Lower leg skin (tissue), 4 donors: Measurements from ENCODE around the gene ZNF679. TPM values are rescaled to one million over a fixed set of nuclear protein-coding genes. Genes with fewer than 3 reads are reported as not detected.
"Not testable (repeated sequence)": the region's sequence is repeated elsewhere in the genome, so short reads cannot be mapped to it uniquely, and the experiment has no call there.

Source experiments
- DNase-seq, 2 donors: peaks; one replicate each; pipeline ENCODE4 v3.0.0-alpha.2; 2019; ENCODE audit warnings: low spot score in 2 of 2
- H3K4me3 ChIP-seq: fragments of 200-600 bp; sonication (generic); 2 replicates; pipeline ENCODE4 v1.5.1; 2017; ENCODE audit warnings: mild to moderate bottlenecking, low read depth; ENCODE audit not compliant: poor library complexity, severe bottlenecking
- CTCF ChIP-seq, 3 donors: fragments of 450-650 bp; IDR thresholded peaks; one replicate each; pipeline ENCODE4 v1.5.1; 2016; ENCODE audit warnings: antibody characterized with exemption in 3 of 3, mild to moderate bottlenecking in 3 of 3, moderate library complexity in 2 of 3
- POLR2A ChIP-seq, 2 donors: fragments of 450-650 bp; IDR thresholded peaks; one replicate each; pipeline ENCODE4 v1.6.1; 2016 to 2017; ENCODE audit warnings: antibody characterized with exemption in 2 of 2, mild to moderate bottlenecking in 1 of 2, moderate library complexity in 1 of 2
- WGBS, 2 donors: methylation state at CpG; one replicate each; pipeline ENCODE4 v1.1.5; 2018; 5-methylcytosine and 5-hydroxymethylcytosine counted together
- intact Hi-C: fragments of 100-400 bp; cut with DNase I; formaldehyde crosslinking; loops from one replicate; pipeline ENCODE4 v1.15.0; 2023; ENCODE audit warnings: low total_unique reads
- total RNA-seq, 4 donors: library from RNA; depleted of rRNA; stranded (reverse); fragments of >200 nt; gene quantifications; one replicate each; pipeline ENCODE4 v1.1.0, GENCODE V29; 2016

Gene ZNF679
- total RNA-seq, 4 donors from 2014 or later, result not detected

GRCh38 chr7:64307254-64308015 is 79.2 kb downstream of the ZNF679 start:
- intact Hi-C loops, result no loop called here
- peak; percentile 94 to 98 for DNase-seq
- WGBS, 2 donors, result 4% methylated on average over 27 to 32 of the region's 33 CpGs
- peak overlapping the region; percentile 42 for H3K4me3 ChIP-seq
- TF ChIP-seq CTCF (IDR thresholded peaks at IDR 0.05) (no peak), POLR2A (IDR thresholded peaks at IDR 0.05) (no peak)

GRCh38 chr7:64308016-64308270 is 79.7 kb downstream of the ZNF679 start:
- DNase-seq, result no peak
- TF ChIP-seq POLR2A (IDR thresholded peaks at IDR 0.05), result no peak
- no peak for TF ChIP-seq CTCF (IDR thresholded peaks at IDR 0.05)
- intact Hi-C loops, result no loop called here
- 57 to 62% methylated on average over 7 of the region's 7 CpGs for WGBS, 2 donors
- no peak overlapping the region for H3K4me3 ChIP-seq

- WGBS, 2 donors, result 71 to 91% methylated on average over 3 of the region's 3 CpGs
- no peak for DNase-seq
- no peak overlapping the region for H3K4me3 ChIP-seq
- TF ChIP-seq POLR2A (IDR thresholded peaks at IDR 0.05), result no peak
- TF ChIP-seq CTCF (IDR thresholded peaks at IDR 0.05), result no peak
- intact Hi-C loops, result no loop called here
Measured at GRCh38 chr7:64310426-64310825, 82.2 kb downstream of the ZNF679 start.

- TF ChIP-seq POLR2A (IDR thresholded peaks at IDR 0.05), result no peak
Measured at GRCh38 chr7:64312826-64313225, 84.6 kb downstream of the ZNF679 start.

GRCh38 chr7:64313740-64314491 is 85.6 kb downstream of the ZNF679 start, which contains the start of gene ZNF736:
Gene ZNF736, plus strand, starts transcription at chr7:64313961. Its CDS starts 190 bp downstream, at chr7:64314151.
- H3K4me3 ChIP-seq, result peak within 1 kb of the TSS; percentile 59
- intact Hi-C loops, result no loop called here
- TF ChIP-seq POLR2A (IDR thresholded peaks at IDR 0.05) (no peak), CTCF (IDR thresholded peaks at IDR 0.05) (no peak)
- peak; percentile 94 to 98 for DNase-seq
- WGBS, 2 donors, result 0% methylated on average over 33 of the region's 33 CpGs

More at GRCh38 chr7:64312826-64313225, 84.6 kb downstream of the ZNF679 start:
- H3K4me3 ChIP-seq, result no peak overlapping the region
- 47 to 65% methylated on average over 2 of the region's 2 CpGs for WGBS, 2 donors
- intact Hi-C loops, result no loop called here
- peak in 1 of 2 donors; percentile 86 for DNase-seq

- 8 to 11% methylated on average over 10 of the region's 10 CpGs for WGBS, 2 donors
- TF ChIP-seq POLR2A (IDR thresholded peaks at IDR 0.05), result no peak
- TF ChIP-seq CTCF (IDR thresholded peaks at IDR 0.05), result no peak
- intact Hi-C loops, result no loop called here
- H3K4me3 ChIP-seq, result peak overlapping the region; percentile 59
- DNase-seq, result no peak
Measured at GRCh38 chr7:64314566-64314965, 86.3 kb downstream of the ZNF679 start.

- H3K4me3 ChIP-seq, intact Hi-C loops, DNase-seq: not testable (repeated sequence)
- WGBS, 2 donors, result 18 to 24% methylated on average over 1 of the region's 1 CpG
Measured at GRCh38 chr7:64316031-64316742, 87.9 kb downstream of the ZNF679 start.
